Measurements from ENCODE around the gene AK8. TPM values are rescaled to one million over a fixed set of nuclear protein-coding genes. Genes with fewer than 3 reads are reported as not detected.

Gene AK8
- total RNA-seq, 1 experiment from 2014 or later, result 0.23 TPM

- peak; percentile 71 for DNase-seq (ENCODE audit: low read depth)
Observed at GRCh38 chr9:132798817-132799790, 79.0 kb downstream of the AK8 start.

GRCh38 chr9:132797861-132798659 lies 80.0 kb downstream of the AK8 start:
- peak; percentile 29 for DNase-seq (ENCODE audit: low read depth)

GRCh38 chr9:132795511-132796303 lies 82.4 kb downstream of the AK8 start:
- no peak for DNase-seq (ENCODE audit: low read depth)

GRCh38 chr9:132794730-132795380 lies 83.2 kb downstream of the AK8 start:
- peak; percentile 41 for DNase-seq (ENCODE audit: low read depth)

GRCh38 chr9:132793606-132794580 lies 84.2 kb downstream of the AK8 start:
- DNase-seq (ENCODE audit: low read depth), result no peak

GRCh38 chr9:132792547-132792946 lies 85.5 kb downstream of the AK8 start:
- no peak for DNase-seq (ENCODE audit: low read depth)

- DNase-seq (ENCODE audit: low read depth), result no peak
Observed at GRCh38 chr9:132791699-132792240, 86.3 kb downstream of the AK8 start.

- no peak for DNase-seq (ENCODE audit: low read depth)
Observed at GRCh38 chr9:132789719-132790118, 88.4 kb downstream of the AK8 start.

GRCh38 chr9:132788378-132788777 lies 89.7 kb downstream of the AK8 start:
- DNase-seq (ENCODE audit: low read depth), result no peak

- no peak for DNase-seq (ENCODE audit: low read depth)
Observed at GRCh38 chr9:132787748-132788159, 90.3 kb downstream of the AK8 start.

GRCh38 chr9:132784286-132784830 lies 93.7 kb downstream of the AK8 start:
- DNase-seq (ENCODE audit: low read depth), result no peak

GRCh38 chr9:132783006-132783405 lies 95.1 kb downstream of the AK8 start:
- DNase-seq (ENCODE audit: low read depth), result no peak

- DNase-seq (ENCODE audit: low read depth), result no peak
Observed at GRCh38 chr9:132782037-132782436, 96.0 kb downstream of the AK8 start.

- peak; percentile 51 for DNase-seq (ENCODE audit: low read depth)
Observed at GRCh38 chr9:132780230-132781007, 97.7 kb downstream of the AK8 start.

GRCh38 chr9:132776891-132777290 lies 101.2 kb downstream of the AK8 start:
- DNase-seq (ENCODE audit: low read depth), result no peak

GRCh38 chr9:132776268-132776667 lies 101.8 kb downstream of the AK8 start:
- DNase-seq (ENCODE audit: low read depth), result no peak

GRCh38 chr9:132775720-132776119 lies 102.4 kb downstream of the AK8 start:
- no peak for DNase-seq (ENCODE audit: low read depth)

GRCh38 chr9:132774886-132775285 lies 103.2 kb downstream of the AK8 start:
- no peak for DNase-seq (ENCODE audit: low read depth)
